Measurements from ENCODE around the gene CLIC4.
A peak's percentile ranks its signal among the peaks of the same experiment; 100 is the strongest.
"Not testable (repeated sequence)": the region's sequence is repeated elsewhere in the genome, so short reads cannot be mapped to it uniquely, and the experiment has no call there.

Gene CLIC4

DNA sequence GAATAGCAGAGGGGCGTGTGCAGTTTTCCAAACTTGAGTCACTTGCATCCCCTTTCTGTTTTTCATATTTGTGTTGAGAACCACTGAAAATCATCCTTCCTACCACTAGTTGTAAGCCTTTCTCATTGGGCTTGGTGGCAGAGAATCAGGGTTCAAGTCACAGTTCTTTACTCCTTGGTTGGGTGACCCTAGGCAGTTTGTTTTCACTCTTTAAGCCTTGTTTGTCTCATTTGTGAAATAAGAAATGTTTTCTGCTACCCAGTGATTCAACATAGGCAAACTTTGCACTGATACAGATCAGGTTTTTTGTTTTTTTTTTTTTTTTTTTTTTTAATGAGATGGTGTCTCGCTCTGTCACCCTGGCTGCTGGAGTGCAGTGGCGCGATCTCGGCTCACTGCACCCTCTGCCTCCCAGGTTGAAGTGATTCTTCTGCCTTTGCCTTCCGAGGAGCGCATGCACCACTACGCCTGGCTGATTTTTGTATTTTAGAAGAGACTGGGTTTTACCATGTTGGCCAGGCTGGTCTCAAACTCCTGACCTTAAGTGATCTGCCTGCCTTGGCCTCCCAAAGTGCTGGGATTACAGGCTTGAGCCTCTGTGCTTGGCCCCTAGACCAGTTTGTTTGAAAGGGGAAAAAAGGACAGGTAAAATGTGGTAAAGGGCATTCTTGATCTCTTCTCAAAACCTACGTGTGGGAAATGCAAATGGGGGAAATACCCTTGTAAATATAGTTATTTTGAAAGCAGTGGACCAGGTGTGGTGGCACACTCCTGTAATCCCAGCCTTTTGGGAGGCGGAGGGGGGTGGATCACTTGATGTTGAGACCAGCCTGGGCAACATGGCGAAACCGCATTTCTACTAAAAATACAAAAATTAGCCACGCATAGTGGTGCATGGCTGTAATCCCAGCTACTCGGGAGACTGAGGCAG lies 3.2 kb downstream of the CLIC4 start:
- DNase-seq (ENCODE audit: low spot score) = no peak

GRCh38 chr1:24749252-24749651 lies 4.0 kb downstream of the CLIC4 start:
- DNase-seq (ENCODE audit: low spot score) = no peak

GRCh38 chr1:24749886-24750285 lies 4.6 kb downstream of the CLIC4 start:
- no peak for DNase-seq (ENCODE audit: low spot score)

DNA sequence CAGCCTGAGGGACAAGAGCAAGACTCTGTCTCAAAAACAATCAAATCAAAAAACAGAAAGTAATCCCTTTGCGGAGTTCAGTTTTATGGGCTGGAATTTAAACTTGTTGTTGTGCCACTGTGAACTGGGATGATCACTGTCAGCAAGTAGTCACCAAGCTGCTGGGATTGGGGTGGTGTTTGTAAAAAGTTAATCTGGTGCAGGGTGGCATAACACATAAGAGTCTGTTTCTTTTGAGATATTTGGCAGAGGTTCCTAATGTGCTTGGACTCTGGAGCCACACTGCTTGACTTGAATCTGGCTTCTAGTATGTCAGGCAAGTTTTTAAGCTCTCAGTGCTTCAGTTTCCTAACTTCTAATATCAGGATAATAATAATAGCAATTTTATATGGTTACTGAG lies 6.6 kb downstream of the CLIC4 start:
- DNase-seq (ENCODE audit: low spot score) = no peak

GRCh38 chr1:24752305-24752704 lies 7.1 kb downstream of the CLIC4 start:
- no peak for DNase-seq (ENCODE audit: low spot score)

- no peak for DNase-seq (ENCODE audit: low spot score)
These were observed 9.0 kb downstream of the CLIC4 start for GRCh38 chr1:24754229-24754628.

DNA sequence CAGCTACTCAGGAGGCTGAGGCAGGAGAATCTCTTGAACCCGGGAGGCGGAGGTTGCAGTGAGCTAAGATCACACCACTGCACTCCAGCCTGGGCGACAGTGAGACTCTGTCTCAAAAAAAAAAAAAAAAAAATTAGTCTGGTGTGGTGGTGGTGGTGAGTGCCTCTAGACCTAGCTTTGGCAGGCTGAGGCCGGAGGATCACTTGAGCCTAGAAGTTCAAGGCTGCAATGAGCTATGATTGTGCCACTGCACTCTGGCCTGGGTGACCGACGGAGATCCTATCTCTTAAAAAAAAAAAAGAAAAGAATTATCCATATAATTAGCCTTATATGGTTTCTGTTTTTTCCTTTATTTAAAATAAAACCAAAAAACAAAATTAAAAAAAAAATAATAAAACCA lies 10.1 kb downstream of the CLIC4 start:
- DNase-seq (ENCODE audit: low spot score) = not testable (repeated sequence)

DNA sequence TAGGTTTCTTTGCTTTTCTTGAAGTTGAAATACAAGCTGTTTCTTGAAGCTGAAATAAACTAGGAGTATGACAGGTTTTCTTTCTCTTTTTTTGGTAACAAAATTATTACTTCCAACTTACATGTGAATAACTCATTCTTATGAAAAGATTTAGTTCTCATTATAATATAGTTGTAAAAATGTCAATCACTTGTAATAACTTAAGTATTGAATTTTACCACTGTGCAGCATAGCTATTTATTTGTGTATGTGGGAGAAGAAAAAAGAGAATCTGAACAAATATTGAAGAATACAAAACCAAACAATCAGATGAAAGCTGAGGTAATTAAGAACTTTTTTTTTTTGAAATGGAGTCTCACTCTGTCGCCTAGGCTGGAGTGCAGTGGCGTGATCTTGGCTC lies 11.1 kb downstream of the CLIC4 start:
- no peak for DNase-seq (ENCODE audit: low spot score)

DNA sequence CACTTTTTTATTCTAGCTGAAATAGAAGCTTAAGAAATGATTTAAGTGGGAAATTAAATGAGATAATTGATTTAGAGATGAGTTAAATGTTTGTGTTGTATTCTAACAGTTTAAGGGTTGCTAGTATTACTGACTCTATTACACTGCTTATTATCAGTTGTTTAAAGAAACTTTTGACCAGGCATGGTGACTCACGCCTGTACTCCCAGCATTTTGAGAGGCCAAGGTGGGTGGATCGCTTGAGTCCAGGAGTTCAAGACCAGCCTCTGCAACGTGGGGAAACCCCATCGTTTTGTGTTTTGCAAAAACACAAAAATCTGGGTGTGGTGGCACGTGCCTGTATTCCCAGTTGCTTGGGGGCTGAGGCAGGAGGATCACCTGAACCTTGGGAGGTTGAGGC lies 14.2 kb downstream of the CLIC4 start:
- no peak for DNase-seq (ENCODE audit: low spot score)

- no peak for DNase-seq (ENCODE audit: low spot score)
These were observed 16.3 kb downstream of the CLIC4 start for GRCh38 chr1:24761582-24761981.

- DNase-seq (ENCODE audit: low spot score) = no peak
These were observed 17.0 kb downstream of the CLIC4 start for GRCh38 chr1:24762133-24762676.

GRCh38 chr1:24763671-24764070 lies 18.4 kb downstream of the CLIC4 start:
- no peak for DNase-seq (ENCODE audit: low spot score)

- DNase-seq (ENCODE audit: low spot score) = no peak
These were observed 19.2 kb downstream of the CLIC4 start for GRCh38 chr1:24764439-24764838.

- DNase-seq (ENCODE audit: low spot score) = no peak
These were observed 19.6 kb downstream of the CLIC4 start for GRCh38 chr1:24764848-24765247.

DNA sequence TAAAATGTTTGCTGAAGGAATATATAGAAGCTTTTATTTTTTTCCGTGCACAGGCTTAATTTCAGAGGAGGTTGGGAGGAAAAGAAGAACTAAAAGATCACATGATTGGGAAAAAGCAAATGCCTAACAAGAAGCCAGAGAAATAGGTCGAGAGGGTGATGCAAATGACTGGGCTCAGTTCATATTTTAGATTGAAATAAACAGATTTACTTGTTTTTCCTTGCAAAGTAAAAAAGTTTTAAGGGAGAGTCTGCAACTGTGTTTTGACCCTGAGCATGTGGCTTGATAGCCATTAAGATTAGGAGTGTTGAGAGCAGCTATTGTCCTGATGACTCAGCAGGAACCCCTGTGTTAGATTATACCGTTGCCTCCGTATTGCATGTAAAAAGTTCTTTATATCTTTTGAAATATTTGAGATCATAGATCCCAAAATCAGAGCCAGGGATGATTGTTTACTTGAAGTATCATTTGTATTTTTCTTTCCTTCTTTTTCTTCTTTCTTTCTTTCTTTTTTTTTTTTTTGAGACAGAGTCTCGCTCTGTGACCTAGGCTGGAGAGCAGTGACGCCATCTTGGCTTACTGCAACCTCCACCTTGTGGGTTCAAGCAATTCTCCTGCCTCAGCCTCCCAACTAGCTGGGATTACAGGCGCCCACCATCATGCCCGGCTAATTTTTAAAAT lies 20.2 kb downstream of the CLIC4 start:
- DNase-seq (ENCODE audit: low spot score) = no peak

GRCh38 chr1:24767351-24767750 lies 22.1 kb downstream of the CLIC4 start:
- no peak for DNase-seq (ENCODE audit: low spot score)

DNA sequence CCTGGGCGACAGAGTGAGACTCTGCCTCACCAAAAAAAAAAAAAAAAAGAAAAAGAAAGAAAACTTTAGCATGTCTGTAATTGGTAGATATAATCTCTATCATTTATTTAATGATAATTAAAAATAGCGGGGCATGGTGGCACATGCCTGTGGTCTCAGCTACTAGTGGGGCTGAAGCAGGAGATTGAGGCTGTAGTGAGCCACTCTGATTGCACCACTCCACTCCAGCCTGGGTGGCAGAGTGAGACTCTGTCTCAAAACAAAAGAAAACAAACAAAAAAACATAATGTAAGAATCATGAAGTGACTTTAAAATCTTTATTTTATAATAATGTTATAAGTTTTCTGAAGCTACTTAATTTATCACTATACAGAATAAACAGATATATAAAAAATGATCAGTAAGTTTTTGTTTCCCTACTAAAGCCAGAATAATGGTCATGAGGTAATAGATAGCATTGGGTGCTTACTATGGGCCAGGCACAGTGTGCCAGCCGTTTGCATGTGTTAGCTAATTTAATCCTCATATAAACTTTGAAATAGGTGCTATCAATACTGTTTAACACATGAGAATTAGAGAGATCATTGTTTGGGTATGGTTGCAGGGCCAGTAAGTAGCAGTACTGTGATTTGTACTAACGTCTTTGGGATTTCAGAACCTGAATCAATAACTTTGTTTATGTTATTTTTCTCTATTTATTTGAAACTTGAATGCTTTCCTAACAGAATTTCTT lies 23.8 kb downstream of the CLIC4 start:
- DNase-seq (ENCODE audit: low spot score) = no peak

DNA sequence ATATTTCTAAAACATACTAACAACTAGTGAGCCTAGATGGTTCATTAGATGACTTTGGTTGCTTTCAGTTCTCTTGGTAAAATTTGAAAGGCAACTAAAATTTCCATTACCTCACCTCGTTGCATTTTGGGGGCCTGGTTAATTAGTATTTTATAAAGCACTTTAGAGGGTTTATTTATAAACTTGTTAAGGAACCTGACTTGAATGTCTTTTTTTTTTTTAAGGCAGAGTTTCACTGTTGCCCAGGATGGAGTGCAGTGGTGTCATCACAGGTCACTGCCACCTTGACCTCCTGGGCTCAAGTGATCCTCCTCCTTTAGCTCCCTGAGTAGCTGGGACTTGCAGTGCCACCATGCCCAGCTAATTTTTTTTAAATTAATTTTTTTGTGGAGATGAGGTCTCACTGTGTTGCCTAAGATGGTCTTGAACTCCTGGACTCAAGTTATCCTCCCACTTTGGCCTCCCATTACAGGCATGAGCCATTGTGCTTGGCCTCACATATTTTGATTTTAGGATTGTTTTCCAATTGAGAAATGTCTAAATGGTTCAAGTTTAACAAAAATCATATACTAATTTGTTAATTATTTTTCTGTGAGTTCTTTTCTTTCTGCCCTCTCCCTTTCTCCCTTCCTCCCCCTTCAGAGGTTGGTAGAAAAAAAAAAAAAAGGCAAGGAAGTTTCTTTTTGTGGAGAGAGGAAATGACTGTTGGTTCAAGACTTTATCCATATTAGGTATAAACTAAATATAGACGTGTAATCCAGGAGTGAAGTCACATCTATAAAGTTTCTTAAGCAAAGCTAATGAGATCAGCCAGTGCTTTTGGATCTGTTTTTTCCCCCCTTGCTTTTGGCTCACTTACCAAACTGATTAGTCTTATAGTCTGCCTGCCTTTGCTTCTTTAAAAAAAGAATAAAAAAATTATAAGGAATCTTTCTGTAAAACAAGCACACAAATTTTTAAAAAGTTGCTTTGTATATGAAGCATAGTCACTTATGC lies 24.7 kb downstream of the CLIC4 start:
- DNase-seq (ENCODE audit: low spot score) = peak; percentile 63

DNA sequence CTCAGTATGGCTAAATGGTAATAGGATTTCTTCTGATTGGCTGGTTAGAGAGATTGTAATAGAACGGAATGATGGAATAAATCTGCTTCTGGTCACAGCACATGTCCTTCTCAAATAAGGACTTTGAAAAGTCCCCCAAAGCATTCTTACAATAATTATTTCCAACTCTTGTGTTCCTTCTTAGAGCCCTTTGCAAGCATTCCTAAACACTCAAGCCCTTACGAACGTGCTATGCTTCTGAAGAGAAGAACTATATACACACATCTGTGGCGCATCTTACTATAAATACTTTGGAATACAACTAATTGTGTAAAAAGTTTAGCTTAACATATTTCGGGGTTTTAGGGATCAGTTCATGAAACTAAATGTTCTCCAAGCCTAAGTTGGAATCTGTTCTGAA lies 25.6 kb downstream of the CLIC4 start:
- DNase-seq (ENCODE audit: low spot score) = no peak

- DNase-seq (ENCODE audit: low spot score) = no peak
These were observed 26.3 kb downstream of the CLIC4 start for GRCh38 chr1:24771574-24771973.

DNA sequence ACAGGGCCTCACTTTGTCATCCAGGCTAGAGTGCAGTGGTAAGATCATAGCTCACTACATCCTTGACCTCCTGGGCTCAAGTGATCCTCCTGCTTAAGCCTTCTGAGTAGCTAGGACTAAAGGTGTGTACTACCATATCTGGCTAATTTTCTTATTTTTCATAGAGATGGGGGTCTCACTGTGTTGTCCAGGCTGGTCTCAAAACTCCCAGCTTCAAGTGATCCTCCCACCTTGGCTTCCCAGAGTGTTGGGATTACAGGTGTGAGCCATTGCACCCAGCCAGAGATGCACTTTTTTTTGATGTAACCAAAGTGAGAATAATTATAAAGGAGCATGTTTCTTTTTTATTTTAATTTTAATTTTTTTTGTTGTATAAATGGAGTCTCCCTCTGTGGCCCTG lies 28.4 kb downstream of the CLIC4 start:
- DNase-seq (ENCODE audit: low spot score) = no peak
